H1 (cell line): Measurements from ENCODE around the gene ERCC1. TPM values are rescaled to one million over a fixed set of nuclear protein-coding genes. Genes with fewer than 3 reads are reported as not detected.

Experiments used
- ATF3 ChIP-seq: IDR thresholded peaks from 2 replicates; pipeline ENCODE4 v1.6.1; 2011; ENCODE audit warnings: low read depth, mild to moderate bottlenecking, low read length; ENCODE audit not compliant: insufficient read depth
- CHD7 ChIP-seq: fragments of 300-600 bp; sonication (generic); IDR thresholded peaks from 2 replicates; pipeline ENCODE4 v1.7.1; 2012; ENCODE audit warnings: low read length, moderate library complexity, mild to moderate bottlenecking, inconsistent platforms; ENCODE audit not compliant: insufficient replicate concordance
- CTCF ChIP-seq, 3 experiments: IDR thresholded peaks; 1 replicate in 2 of 3; 2 replicates in 1 of 3; pipeline versions ENCODE4 v1.5.1 to v1.6.1; 2011; ENCODE audit warnings: low read length in 3 of 3, mild to moderate bottlenecking in 3 of 3, inconsistent platforms in 2 of 3, low read depth in 1 of 3, moderate library complexity in 1 of 3; ENCODE audit not compliant: insufficient read depth in 1 of 3; ENCODE audit errors: control extremely low read depth in 1 of 3
- GABPA ChIP-seq: IDR thresholded peaks from 2 replicates; pipeline ENCODE4 v1.6.1; 2011; ENCODE audit warnings: mild to moderate bottlenecking, low read length, moderate library complexity, borderline replicate concordance; ENCODE audit not compliant: insufficient read depth
- SP2 ChIP-seq: IDR thresholded peaks from 2 replicates; pipeline ENCODE4 v1.6.1; 2012; ENCODE audit warnings: mild to moderate bottlenecking, low read length, inconsistent platforms
- TAF7 ChIP-seq: optimal IDR thresholded peaks from 2 replicates; pipeline ENCODE3; 2011; ENCODE audit warnings: low read depth, mild to moderate bottlenecking, inconsistent platforms, low read length, moderate library complexity, borderline replicate concordance
- polyA plus RNA-seq, 7 experiments: library from polyadenylated mRNA; depleted of rRNA in 3 of 7; stranded (reverse) in 5 of 7; unstranded in 2 of 7; fragments of >200 nt in 5 of 7; fragments of 200-250 nt in 2 of 7; gene quantifications; 1 replicate in 5 of 7; 2 replicates in 1 of 7; 4 replicates in 1 of 7; pipeline versions ENCODE4 v1.2.1 to v1.2.3, GENCODE V29; 2011 to 2013; ENCODE audit warnings: missing spikeins in 2 of 7, mixed read lengths in 2 of 7
- total RNA-seq: library from RNA; stranded (reverse); fragmentation: NEBNext Ultra II Directional; extraction: Animal tissue kit (Norgen Biotek cat#: 25700); gene quantifications from 2 replicates; pipeline ENCODE4 v1.2.1, GENCODE V29; 2021

Gene ERCC1
- total and polyA plus RNA-seq, 2 of the 8 experiments (the other 6 are each of a cell fraction or from before 2014, with no cell fraction given) = 44.7 to 94.2 TPM

- TF ChIP-seq CHD7 (no peak), GABPA (no peak), ATF3 (no peak), SP2 (no peak), CTCF (IDR thresholded peaks at IDR 0.05; ENCODE audit: control extremely low read depth in 1 of 3, insufficient read depth in 1 of 3, low read depth in 1 of 3, low read length in 3 of 3) (no peak), TAF7 (no peak)
Observed at GRCh38 chr19:45469132-45469944, 45.6 kb upstream of the ERCC1 start (continued).
